Epithelial cell of esophagus (primary cell): Measurements from ENCODE around the gene RAPSN.

Experiments used
- DNase-seq: peaks from one replicate; pipeline ENCODE4 v3.0.0; 2010; ENCODE audit warnings: low read depth
- H3K4me3 ChIP-seq: 2 replicates; pipeline ENCODE4 v1.5.1; 2011; ENCODE audit warnings: mild to moderate bottlenecking, low read length, control low read depth
- TF ChIP-seq, protein P1 (sequence below): IDR thresholded peaks from 2 replicates; pipeline ENCODE4 v1.5.1; 2011; ENCODE audit warnings: low read depth, mild to moderate bottlenecking, low read length, control low read depth, inconsistent platforms; ENCODE audit not compliant: insufficient read depth; ENCODE audit errors: missing control alignments

The RAPSN gene

DNA sequence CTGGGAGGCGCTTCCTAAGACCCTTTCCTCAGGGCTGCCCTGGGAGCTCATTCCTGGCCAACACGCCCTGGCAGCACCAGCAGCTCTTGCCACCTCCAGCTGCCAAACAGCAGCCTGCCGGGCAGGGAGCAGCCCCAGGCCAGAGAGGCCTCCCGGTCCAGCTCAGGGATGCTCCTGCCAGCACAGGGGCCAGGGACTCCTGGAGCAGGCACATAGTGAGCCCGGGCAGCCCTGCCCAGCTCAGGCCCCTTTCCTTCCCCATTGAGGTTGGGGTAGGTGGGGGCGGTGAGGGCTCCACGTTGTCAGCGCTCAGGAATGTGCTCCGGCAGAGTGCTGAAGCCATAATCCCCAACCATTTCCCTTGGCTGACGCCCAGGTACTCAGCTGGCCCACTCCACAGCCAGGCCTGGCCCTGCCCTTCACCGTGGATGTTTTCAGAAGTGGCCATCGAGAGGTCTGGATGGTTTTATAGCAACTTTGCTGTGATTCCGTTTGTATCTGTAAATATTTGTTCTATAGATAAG, 32.9 kb downstream of the RAPSN start:
- DNase-seq = peak; percentile 91
- TF ChIP-seq, protein P1, sequence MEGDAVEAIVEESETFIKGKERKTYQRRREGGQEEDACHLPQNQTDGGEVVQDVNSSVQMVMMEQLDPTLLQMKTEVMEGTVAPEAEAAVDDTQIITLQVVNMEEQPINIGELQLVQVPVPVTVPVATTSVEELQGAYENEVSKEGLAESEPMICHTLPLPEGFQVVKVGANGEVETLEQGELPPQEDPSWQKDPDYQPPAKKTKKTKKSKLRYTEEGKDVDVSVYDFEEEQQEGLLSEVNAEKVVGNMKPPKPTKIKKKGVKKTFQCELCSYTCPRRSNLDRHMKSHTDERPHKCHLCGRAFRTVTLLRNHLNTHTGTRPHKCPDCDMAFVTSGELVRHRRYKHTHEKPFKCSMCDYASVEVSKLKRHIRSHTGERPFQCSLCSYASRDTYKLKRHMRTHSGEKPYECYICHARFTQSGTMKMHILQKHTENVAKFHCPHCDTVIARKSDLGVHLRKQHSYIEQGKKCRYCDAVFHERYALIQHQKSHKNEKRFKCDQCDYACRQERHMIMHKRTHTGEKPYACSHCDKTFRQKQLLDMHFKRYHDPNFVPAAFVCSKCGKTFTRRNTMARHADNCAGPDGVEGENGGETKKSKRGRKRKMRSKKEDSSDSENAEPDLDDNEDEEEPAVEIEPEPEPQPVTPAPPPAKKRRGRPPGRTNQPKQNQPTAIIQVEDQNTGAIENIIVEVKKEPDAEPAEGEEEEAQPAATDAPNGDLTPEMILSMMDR = no peak
- H3K4me3 ChIP-seq = no peak overlapping the region

DNA sequence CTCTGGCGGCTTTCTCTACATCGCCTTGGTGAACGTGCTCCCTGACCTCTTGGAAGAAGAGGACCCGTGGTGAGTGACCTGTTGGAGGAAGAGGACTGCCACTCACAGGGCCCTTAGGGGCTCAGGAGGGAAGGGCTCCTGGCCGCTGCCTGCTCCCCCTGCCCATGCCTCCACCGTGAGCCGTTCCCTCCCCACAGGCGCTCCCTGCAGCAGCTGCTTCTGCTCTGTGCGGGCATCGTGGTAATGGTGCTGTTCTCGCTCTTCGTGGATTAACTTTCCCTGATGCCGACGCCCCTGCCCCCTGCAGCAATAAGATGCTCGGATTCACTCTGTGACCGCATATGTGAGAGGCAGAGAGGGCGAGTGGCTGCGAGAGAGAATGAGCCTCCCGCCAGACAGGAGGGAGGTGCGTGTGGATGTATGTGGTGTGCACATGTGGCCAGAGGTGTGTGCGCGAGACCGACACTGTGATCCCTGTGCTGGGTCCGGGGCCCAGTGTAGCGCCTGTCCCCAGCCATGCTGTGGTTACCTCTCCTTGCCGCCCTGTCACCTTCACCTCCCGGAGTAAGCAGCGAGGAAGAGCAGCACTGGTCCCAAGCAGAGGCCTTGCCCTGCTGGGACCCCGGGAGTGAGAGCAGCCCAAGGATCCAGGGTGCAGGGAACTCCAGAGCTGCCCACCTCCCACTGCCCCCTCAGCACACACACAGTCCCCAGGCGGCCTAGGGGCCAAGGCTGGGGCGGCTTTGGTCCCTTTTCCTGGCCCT, 33.7 kb downstream of the RAPSN start:
- no peak for DNase-seq
- TF ChIP-seq, protein P1 = no peak
- no peak overlapping the region for H3K4me3 ChIP-seq

DNA sequence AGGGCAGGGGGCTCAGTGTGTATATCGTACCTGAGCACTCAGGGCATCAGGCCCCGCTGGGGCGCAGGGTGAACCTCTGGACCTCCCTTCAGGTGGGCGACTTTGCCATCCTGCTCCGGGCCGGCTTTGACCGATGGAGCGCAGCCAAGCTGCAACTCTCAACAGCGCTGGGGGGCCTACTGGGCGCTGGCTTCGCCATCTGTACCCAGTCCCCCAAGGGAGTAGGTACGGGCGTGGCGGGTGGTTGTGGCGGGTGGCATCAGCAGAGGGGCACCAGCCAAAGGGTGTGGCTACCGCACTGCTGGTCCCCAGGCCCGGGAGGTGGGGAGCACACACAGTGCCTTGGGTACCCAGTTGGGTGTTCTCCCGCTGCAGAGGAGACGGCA, 34.3 kb downstream of the RAPSN start:
- DNase-seq = no peak
- H3K4me3 ChIP-seq = no peak overlapping the region
- TF ChIP-seq, protein P1 = no peak

DNA sequence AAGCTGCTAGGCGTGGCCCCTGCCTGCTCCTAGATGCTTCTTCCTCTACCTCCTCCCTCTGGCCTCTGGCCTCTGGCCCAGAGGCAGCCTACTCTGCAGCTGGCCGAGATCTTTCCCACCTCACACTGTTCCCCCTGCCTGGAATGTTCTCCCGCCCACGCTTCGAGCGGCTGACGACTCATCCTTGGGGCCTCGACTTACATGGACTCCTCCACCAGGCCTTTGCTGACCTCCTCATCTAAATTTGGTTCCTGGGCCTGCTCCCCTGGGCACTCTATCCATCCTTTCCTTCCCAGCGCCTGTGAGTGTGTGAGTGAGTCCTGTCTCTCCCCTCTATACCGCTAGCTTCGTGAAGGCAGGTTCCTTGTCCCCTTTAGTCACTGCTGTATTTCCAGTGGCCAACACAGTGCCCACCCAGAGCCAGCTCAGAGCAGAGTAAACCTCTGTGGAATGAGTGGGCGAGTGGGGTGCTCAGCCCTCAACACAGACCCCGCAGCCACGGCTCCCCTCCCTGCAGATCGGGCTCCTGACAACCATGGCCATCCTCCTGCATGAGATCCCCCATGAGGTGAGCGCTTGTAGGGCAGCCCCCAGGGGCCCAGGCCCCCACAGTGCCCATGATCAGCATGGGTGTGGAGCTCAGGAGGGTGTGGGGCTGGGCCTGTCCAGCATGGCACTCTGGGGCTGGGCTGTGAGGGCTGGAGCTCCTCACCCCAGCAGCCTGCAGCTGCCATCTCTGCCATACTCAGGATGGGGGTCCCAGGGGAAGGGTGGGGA, 34.8 kb downstream of the RAPSN start:
- TF ChIP-seq, protein P1 = no peak
- no peak for DNase-seq
- no peak overlapping the region for H3K4me3 ChIP-seq

DNA sequence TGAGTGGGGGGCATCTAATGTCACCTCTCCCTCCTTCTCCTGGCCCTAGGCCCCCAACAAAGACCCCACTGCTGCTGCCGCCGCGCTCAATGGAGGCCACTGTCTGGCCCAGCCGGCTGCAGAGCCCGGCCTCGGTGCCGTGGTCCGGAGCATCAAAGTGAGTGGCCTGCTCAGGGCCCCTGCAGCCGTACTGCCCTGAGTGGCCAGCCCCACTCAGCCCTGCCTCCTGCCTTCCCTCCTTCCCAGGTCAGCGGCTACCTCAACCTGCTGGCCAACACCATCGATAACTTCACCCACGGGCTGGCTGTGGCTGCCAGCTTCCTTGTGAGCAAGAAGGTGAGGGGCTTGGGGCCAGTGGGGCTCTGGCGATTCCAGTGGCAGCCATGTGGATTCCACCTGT, 35.6 kb downstream of the RAPSN start:
- no peak for DNase-seq
- TF ChIP-seq, protein P1 = no peak
- H3K4me3 ChIP-seq = no peak overlapping the region

- TF ChIP-seq, protein P1 = peak; percentile 72
- H3K4me3 ChIP-seq = no peak overlapping the region
These were observed 36.8 kb downstream of the RAPSN start for GRCh38 chr11:47411884-47412746.

More at GRCh38 chr11:47411884-47412746, 36.8 kb downstream of the RAPSN start:
- peak; percentile 36 for DNase-seq
